ENCODE results near the gene SULT1C3.

The SULT1C3 gene

GRCh38 chr2:108239786-108240185 lies at the start of gene SULT1C3:
TSS of gene SULT1C3 (plus strand) at chr2:108239968. CDS start at chr2:108247195, 7,227 bp downstream.
- no peak within 1 kb of the TSS for H3K27ac ChIP-seq
- no peak for TF ChIP-seq CTCF (conservative IDR thresholded peaks at IDR 0.05)

GRCh38 chr2:108193251-108193650 lies 46.5 kb upstream of the SULT1C3 start:
- TF ChIP-seq CTCF (conservative IDR thresholded peaks at IDR 0.05) = no peak
- no peak overlapping the region for H3K27ac ChIP-seq

- peak; percentile 73 for TF ChIP-seq CTCF (conservative IDR thresholded peaks at IDR 0.05)
Observed at GRCh38 chr2:108194409-108195132, 45.2 kb upstream of the SULT1C3 start.

GRCh38 chr2:108195133-108195439 lies 44.7 kb upstream of the SULT1C3 start:
- no peak overlapping the region for H3K27ac ChIP-seq
- TF ChIP-seq CTCF (conservative IDR thresholded peaks at IDR 0.05) = peak; percentile 22

More at GRCh38 chr2:108194409-108195132, 45.2 kb upstream of the SULT1C3 start:
- no peak overlapping the region for H3K27ac ChIP-seq

GRCh38 chr2:108199726-108200125 lies 40.0 kb upstream of the SULT1C3 start:
- no peak overlapping the region for H3K27ac ChIP-seq
- no peak for TF ChIP-seq CTCF (conservative IDR thresholded peaks at IDR 0.05)

- H3K27ac ChIP-seq = no peak overlapping the region
- TF ChIP-seq CTCF (conservative IDR thresholded peaks at IDR 0.05) = no peak
Observed at GRCh38 chr2:108200569-108200968, 39.2 kb upstream of the SULT1C3 start.

GRCh38 chr2:108212671-108213070 lies 27.1 kb upstream of the SULT1C3 start:
- H3K27ac ChIP-seq = no peak overlapping the region
- TF ChIP-seq CTCF (conservative IDR thresholded peaks at IDR 0.05) = no peak

Measured in VCaP (cell line).